HCEC 1CT (cell line): Measurements from ENCODE around the gene BCAS4.
A peak's percentile ranks its signal among the peaks of the same experiment; 100 is the strongest.
"Not testable (repeated sequence)": the region's sequence is repeated elsewhere in the genome, so short reads cannot be mapped to it uniquely, and the experiment has no call there.

ENCODE experiments used
- DNase-seq: peaks from one replicate; pipeline ENCODE4 v3.0.0-alpha.2; 2017

The BCAS4 gene

DNA sequence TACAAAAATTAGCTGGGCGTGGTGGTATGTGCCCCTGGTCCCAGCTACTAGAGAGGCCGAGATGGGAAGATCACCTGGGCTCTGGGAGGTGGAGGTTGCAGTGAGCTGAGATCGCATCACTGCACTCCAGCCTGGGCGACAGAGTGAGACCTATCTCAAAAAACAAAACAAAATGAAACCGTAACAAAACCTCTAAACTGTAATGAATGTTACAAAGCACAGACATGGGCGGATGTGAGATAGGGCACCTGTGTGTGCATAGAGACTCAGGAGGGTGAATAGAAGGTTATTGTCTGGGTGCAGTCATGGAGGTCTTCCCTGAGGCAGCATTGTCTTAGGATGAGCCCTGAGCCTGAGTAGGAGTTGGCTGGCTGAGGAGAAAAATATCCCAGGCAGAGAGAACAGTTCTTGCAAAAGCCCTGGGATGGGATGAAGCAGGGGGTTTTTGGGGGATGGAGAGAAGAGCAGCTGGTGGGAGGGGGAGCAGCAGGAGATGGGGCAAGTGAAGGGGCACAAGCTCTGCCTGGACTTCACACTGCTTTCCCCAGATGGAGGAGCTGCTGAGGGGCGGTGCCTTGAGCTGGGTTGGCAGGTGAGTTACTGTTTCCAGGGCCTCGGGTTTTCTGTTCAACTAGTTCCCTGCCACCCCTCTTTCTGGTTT lies 5.2 kb downstream of the BCAS4 start:
- DNase-seq, result no peak

GRCh38 chr20:50800986-50801746 lies 6.3 kb downstream of the BCAS4 start:
- DNase-seq, result not testable (repeated sequence)

DNA sequence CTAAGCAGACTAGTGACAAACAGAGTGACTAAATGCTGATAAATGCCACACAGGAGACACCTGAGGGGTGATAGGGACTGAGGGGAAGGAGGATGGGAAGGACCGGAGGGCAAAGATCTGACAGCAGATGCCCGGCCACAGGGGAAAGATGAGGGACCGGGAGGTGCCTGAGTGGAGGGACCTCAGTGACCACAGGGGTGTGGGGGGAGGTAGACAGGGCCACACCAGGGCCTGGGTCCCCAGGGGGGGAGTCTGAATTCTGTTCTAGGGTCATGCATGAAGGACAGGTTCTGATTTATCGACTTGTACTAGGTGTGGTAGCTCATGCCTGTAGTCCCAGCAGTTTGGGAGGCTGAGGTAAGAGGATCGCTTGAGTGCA lies 6.9 kb downstream of the BCAS4 start:
- DNase-seq, result no peak

GRCh38 chr20:50802289-50802688 lies 7.4 kb downstream of the BCAS4 start:
- DNase-seq, result no peak

DNA sequence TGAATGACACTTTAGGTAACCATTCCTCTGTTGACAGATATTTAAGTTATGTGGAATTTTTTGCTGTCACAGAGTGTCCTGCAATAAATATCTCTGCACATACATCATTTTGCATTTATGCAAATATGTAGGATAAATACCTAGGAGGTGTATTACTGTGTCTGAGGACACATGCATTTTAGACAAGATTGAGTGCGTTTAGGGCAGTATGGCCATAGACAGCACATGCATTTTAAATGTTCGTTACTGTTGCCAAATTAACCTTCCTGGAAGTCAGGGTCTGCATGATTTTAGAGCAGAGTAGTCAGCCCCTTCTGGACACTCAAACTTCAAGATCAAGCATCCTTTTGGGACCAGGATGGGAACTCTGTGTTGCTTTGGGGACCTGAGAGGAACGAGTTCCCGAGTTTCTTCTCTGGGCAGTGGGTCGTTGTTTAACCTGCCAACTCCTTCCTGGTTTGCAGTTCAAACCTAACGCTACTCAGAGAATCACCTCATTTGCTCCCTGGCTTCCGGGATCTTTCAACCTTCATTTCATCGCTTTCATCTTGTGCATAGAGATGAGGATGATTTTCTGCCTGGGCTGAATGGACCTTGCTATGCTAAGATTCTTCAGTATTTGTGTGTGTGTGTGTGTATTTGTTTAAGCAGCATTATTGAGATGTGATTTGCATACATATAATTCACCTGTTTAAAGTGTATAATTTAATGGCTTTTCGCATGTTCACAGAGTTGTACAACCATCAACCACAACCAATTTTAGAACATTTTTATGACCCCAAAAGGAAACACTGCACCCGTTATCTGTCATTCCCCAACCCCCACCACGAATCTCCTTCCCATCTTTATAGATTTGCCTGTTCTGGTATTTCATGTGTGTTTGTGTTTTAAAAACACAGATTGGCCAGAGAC lies 9.8 kb downstream of the BCAS4 start:
- no peak for DNase-seq

- no peak for DNase-seq
Measured at GRCh38 chr20:50805349-50805684, 10.5 kb downstream of the BCAS4 start.

DNA sequence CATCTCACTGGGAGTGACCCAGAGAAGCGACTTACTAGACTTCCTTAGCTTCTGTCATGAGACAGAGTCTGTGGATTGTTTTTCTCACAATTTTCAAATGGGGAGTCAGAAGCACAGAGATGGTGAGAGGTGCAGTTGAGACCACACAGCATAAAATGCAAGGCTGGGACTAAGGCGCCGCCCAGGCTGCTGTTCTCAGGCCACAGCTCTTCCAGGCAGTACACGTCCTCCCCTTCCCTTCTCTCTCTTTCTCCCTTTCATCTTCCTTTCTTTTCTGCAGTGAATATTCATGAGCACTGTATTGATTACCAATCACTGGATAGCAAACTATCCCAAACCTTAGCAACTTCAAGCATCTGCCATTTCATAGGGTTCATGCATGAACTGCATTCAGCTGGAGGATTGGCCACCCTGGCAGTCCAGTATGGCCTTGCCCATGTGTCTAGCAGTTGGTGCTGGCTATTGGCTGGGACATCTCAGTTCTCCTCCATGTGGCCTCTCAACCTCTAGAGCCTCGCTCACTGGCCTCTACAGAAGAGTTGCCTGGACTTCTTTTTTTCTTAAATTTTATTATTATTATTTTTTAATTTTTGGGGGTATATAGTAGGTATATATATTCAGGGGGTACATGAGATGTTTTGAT lies 11.4 kb downstream of the BCAS4 start:
- no peak for DNase-seq

GRCh38 chr20:50810063-50810462 lies 15.2 kb downstream of the BCAS4 start:
- DNase-seq, result no peak

DNA sequence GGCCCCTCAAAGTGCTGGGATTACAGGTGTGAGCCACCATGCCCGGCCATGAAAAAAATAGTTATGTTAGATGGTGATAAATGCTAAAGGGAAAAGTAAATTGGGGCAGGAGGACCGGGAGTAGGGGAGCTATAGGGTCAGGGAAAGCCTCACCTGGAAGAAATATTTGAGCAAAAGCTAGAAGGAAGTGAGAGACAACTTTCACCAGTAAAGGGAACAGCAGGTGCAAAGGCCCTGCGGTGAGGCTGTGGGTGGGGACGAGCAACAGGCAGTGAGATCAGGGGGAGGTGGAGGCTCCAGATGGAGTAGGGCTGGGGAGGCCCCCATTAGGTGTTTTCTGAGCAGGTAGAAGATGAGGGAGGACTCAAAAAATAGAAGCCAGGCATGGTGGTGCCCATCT lies 16.0 kb downstream of the BCAS4 start:
- DNase-seq, result no peak

- no peak for DNase-seq
Measured at GRCh38 chr20:50813101-50813643, 18.3 kb downstream of the BCAS4 start.

- DNase-seq, result no peak
Measured at GRCh38 chr20:50813801-50814200, 18.9 kb downstream of the BCAS4 start.

DNA sequence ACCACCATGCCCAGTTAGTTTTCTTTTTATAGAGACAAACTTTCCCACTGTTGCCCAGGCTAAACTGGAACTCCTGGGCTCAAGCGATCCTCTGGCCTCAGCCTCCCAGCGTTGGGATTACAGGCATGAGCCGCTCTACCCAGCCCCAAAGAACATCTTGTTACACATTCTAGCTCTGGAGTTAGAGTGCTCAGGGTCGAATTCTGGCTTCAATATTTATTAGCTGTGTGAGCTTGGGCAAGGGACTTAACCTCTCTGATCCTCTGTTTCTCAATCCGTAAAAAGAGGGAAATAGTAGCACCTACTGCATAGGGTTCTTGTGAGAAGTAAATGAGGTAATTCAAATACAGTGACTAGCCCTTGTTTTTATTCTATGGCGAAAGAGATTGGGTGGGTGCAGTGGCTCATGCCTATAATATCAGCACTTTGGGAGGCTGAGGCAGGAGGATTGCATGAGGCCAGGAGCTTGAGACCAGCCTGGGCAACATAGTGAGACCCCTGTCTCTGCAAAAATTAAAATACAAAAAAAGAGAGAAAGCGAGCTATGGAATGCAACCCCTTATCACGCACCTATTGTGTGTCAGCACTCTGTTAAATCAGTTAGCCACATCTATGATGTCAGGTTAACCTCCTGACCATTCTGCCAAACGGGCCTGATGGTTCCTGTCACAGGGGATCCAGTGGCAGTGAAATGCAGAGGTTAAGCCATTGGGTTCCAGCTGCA lies 19.7 kb downstream of the BCAS4 start:
- DNase-seq, result no peak

DNA sequence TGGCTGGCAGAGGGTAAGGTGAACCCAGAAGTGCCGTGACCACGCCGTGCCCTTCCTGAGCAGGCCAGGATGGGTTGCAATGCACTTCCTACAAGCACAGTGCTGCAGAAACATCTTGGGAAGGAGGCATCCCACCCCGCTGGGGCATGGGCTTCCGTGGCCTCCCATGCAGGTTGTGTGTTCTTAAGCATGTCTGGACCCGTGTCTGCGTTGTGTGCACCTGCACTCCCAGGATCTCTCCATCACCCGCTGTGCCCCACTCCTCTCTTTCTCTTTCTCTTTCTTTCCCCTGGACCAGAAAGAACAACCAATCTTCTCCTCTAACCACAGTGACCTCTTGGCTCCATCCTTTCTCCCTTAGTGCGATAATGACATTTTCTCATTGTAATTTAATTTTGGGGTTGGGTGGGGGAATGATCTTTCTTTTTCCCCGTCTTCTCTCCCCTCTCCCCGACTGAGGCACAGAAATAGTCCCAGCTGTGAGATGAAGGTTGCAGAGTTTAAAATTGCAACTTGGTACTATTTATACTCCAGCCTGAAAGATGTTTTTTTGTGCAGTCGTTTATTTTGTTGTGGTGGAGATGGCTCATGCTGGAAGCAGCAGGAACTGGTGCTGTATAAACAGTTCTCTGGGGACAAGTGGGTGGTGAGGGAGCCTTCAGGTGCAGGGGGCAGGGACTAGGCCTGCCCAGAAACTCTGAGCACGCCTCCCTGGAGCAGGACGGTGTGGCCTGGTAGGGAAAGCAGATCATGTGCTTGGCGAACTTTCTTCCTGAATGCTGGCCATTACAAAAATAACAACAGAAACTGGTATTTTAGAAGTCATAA lies 20.5 kb downstream of the BCAS4 start:
- DNase-seq, result peak; percentile 30

DNA sequence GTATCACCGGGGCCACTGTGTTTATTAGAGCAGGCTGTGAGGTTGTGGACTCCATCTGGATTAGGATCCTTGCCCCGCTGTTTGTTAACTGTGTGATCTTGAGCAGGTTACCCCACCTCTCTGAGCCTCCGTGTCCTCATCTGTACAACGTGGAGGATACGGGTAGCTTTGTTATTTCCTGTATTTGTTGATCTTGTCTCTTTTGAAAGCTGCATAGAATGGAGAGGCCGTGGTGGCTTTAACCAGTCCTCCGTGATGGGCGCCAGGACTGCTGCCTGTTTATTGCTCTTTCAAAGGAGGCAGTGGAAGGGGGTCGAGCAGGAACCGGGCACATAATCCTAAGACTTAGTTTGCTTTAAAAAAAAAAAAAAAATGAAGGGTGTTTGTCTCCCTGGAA lies 22.9 kb downstream of the BCAS4 start:
- no peak for DNase-seq

DNA sequence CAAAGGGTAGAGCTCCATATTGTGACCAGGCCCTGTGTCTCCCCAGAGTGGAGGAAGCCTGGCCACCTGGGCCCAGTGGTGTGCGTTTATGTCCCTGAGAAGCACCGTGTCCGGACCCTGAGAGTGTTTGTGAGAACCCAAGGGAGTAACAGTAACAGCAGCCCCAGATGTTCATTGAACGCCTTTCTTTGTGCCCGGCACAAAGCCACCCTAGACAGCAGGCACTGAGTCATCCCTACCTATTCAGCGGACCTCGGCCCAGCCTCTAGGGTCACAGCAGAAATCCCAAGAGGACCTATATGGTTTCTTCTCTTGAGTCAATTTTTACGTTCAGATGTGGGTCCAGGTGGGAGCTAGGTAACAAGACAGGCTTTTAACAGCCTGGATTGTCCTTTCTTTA lies 24.5 kb downstream of the BCAS4 start:
- DNase-seq, result no peak

- DNase-seq, result no peak
Measured at GRCh38 chr20:50820515-50821256, 25.8 kb downstream of the BCAS4 start.

GRCh38 chr20:50821257-50821921 lies 26.5 kb downstream of the BCAS4 start:
- DNase-seq, result no peak

- no peak for DNase-seq
Measured at GRCh38 chr20:50821994-50822393, 27.1 kb downstream of the BCAS4 start.

DNA sequence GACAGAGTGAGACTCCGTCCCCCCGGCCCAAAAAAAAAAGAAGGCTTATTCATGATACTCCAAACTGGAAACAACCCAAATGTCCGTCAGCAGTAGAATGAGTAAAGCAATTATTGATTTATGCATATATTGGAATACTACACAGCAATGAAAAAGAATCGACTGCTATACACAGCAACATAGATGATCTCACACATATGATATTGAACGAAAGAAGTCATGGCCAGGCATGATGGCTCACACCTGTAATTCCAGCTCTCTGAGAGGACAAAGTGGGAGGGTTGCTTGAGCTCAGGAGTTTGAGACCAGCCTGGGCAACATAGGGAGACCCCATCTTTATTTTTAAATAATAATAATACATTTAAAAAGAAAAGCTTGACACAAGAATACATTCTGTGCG lies 28.5 kb downstream of the BCAS4 start:
- DNase-seq, result no peak

DNA sequence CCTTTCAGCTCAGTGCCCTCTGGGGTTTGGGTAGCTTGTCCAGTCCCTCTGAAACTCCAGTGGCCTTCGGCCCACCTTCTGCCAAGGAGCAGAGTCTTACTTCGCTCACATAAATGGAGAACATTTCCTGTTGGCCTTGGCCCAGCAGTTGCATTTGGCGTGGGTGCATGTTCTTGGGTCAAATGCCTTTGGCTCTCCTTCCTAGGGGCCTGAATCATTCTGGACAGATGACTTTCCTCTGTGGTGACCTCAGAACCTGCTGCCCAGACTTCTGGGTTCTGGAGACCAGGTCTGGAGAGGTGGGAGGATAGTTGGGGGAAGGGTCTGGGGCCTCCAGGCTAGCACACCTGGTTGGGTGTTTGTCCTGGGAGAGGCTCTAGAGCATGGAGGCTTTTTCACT lies 29.3 kb downstream of the BCAS4 start:
- peak; percentile 75 for DNase-seq
